Neural progenitor cell (in vitro differentiated cells): ENCODE measurements around the gene COMMD1. TPM values are rescaled to one million over a fixed set of nuclear protein-coding genes. Genes with fewer than 3 reads are reported as not detected.

Experiments used
- DNase-seq: peaks from one replicate; pipeline ENCODE4 v3.0.0-alpha.2; 2016; ENCODE audit warnings: low spot score
- H2AFZ ChIP-seq: fragments of 200-600 bp; sonication (generic); replicated peaks from 2 replicates; pipeline ENCODE4 v1.6.1; 2016; ENCODE audit warnings: antibody characterized with exemption
- H3F3A ChIP-seq: fragments of 200-600 bp; sonication (generic); 2 replicates; pipeline ENCODE4 v1.6.1; 2016; ENCODE audit warnings: antibody characterized with exemption, low read depth
- H3K27ac ChIP-seq: fragments of 200-600 bp; sonication (generic); 2 replicates; pipeline ENCODE4 v1.5.1; 2016; ENCODE audit warnings: mild to moderate bottlenecking
- H3K27me3 ChIP-seq: fragments of 200-600 bp; sonication (generic); 2 replicates; pipeline ENCODE4 v1.6.1; 2016; ENCODE audit warnings: mild to moderate bottlenecking, moderate library complexity
- H3K36me3 ChIP-seq: fragments of 200-600 bp; sonication (generic); 2 replicates; pipeline ENCODE4 v1.5.1; 2016
- H3K4me1 ChIP-seq: fragments of 200-600 bp; sonication (generic); 2 replicates; pipeline ENCODE4 v1.6.1; 2016; ENCODE audit warnings: mixed run types
- H3K4me2 ChIP-seq: fragments of 200-600 bp; sonication (generic); 2 replicates; pipeline ENCODE4 v1.6.1; 2016
- H3K4me3 ChIP-seq: fragments of 200-600 bp; sonication (generic); 2 replicates; pipeline ENCODE4 v1.5.1; 2016
- H3K79me2 ChIP-seq: fragments of 200-600 bp; sonication (generic); 2 replicates; pipeline ENCODE4 v1.6.1; 2016; ENCODE audit warnings: low read depth
- H3K9ac ChIP-seq: fragments of 200-600 bp; sonication (generic); 2 replicates; pipeline ENCODE4 v1.6.1; 2016
- H3K9me3 ChIP-seq: fragments of 200-600 bp; sonication (generic); 2 replicates; pipeline ENCODE4 v1.5.1; 2016; ENCODE audit warnings: low read depth
- H4K20me1 ChIP-seq: fragments of 200-600 bp; sonication (generic); 2 replicates; pipeline ENCODE4 v1.6.1; 2016; ENCODE audit warnings: low read depth
- H3K27ac Mint-ChIP-seq: 3 replicates; pipeline ENCODE4 v1.8.0; 2021; ENCODE audit warnings: mixed read lengths
- H3K27me3 Mint-ChIP-seq: 2 replicates; pipeline ENCODE4 v1.8.0; 2022; ENCODE audit warnings: low read depth, mild to moderate bottlenecking, inconsistent platforms, moderate library complexity, mixed read lengths; ENCODE audit not compliant: insufficient read depth
- H3K36me3 Mint-ChIP-seq: 3 replicates; pipeline ENCODE4 v1.8.0; 2021; ENCODE audit warnings: mixed read lengths
- H3K4me1 Mint-ChIP-seq: 3 replicates; pipeline ENCODE4 v1.8.0; 2021; ENCODE audit warnings: mixed read lengths
- H3K4me3 Mint-ChIP-seq: 3 replicates; pipeline ENCODE4 v1.8.0; 2021; ENCODE audit warnings: mild to moderate bottlenecking, moderate library complexity, mixed read lengths
- H3K9me3 Mint-ChIP-seq: 3 replicates; pipeline ENCODE4 v1.8.0; 2020; ENCODE audit warnings: mixed read lengths
- EZH2 ChIP-seq: fragments of 200-600 bp; sonication (generic); IDR thresholded peaks from 2 replicates; pipeline ENCODE4 v1.6.1; 2017; ENCODE audit warnings: antibody characterized with exemption, mild to moderate bottlenecking, moderate library complexity
- EZH2phosphoT487 ChIP-seq: fragments of 200-600 bp; sonication (generic); IDR thresholded peaks from 2 replicates; pipeline ENCODE4 v1.6.1; 2017; ENCODE audit warnings: antibody characterized with exemption
- total RNA-seq: library from RNA; depleted of rRNA; stranded (reverse); fragments of >200 nt; gene quantifications from 2 replicates; pipeline ENCODE4 v1.2.3, GENCODE V29; 2015; ENCODE audit warnings: low replicate concordance
- TF ChIP-seq, protein P1 (sequence below): fragments of 200-600 bp; sonication (generic); IDR thresholded peaks from 2 replicates; pipeline ENCODE4 v1.5.1; 2017; ENCODE audit warnings: antibody characterized with exemption, mild to moderate bottlenecking

Gene COMMD1
- total RNA-seq, 1 donor from 2014 or later = 26.7 TPM

DNA sequence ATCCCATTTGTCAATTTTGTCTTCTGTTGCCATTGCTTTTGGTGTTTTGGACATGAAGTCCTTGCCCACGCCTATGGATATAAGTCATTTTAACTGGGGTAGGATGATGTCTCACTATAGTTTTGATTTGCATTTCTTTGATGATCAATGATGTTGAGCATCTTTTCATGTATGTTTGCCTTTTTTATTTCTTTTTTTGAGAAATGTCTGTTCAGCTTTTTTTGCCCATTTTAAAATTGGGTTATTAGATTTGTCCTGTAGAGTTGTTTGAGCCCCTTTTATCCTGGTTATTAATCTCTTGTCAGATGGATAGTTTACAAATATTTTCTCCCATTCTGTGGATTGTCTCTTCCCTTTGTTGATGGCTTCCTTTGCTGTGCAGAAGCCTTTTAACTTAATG is 75.3 kb downstream of the COMMD1 start:
- Histone ChIP-seq H3K27me3 (no peaks in the 10 kb centered on the region), H3K9me3 (no peaks in the 10 kb centered on the region), H3K4me2 (no peak overlapping the region), H4K20me1 (no peaks in the 10 kb centered on the region), H3K4me3 (no peak overlapping the region), H3K79me2 (peaks cover 8% of the 10 kb centered on the region), H3K9ac (no peak overlapping the region), H3K36me3 (no peaks in the 10 kb centered on the region), H3K27ac (no peak overlapping the region), H3F3A (no peaks in the 10 kb centered on the region), H3K4me1 (no peaks in the 10 kb centered on the region), H2AFZ (no peak overlapping the region)
- Mint-ChIP-seq H3K9me3 (peaks cover 28% of the 10 kb centered on the region), H3K4me3 (no peak overlapping the region), H3K27ac (no peak overlapping the region), H3K36me3 (peaks cover 3% of the 10 kb centered on the region), H3K27me3 (no peaks in the 10 kb centered on the region), H3K4me1 (no peaks in the 10 kb centered on the region)
- no peak for DNase-seq
- no peak for TF ChIP-seq EZH2phosphoT487
- no peak for TF ChIP-seq EZH2
- TF ChIP-seq, protein P1, sequence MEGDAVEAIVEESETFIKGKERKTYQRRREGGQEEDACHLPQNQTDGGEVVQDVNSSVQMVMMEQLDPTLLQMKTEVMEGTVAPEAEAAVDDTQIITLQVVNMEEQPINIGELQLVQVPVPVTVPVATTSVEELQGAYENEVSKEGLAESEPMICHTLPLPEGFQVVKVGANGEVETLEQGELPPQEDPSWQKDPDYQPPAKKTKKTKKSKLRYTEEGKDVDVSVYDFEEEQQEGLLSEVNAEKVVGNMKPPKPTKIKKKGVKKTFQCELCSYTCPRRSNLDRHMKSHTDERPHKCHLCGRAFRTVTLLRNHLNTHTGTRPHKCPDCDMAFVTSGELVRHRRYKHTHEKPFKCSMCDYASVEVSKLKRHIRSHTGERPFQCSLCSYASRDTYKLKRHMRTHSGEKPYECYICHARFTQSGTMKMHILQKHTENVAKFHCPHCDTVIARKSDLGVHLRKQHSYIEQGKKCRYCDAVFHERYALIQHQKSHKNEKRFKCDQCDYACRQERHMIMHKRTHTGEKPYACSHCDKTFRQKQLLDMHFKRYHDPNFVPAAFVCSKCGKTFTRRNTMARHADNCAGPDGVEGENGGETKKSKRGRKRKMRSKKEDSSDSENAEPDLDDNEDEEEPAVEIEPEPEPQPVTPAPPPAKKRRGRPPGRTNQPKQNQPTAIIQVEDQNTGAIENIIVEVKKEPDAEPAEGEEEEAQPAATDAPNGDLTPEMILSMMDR = no peak

DNA sequence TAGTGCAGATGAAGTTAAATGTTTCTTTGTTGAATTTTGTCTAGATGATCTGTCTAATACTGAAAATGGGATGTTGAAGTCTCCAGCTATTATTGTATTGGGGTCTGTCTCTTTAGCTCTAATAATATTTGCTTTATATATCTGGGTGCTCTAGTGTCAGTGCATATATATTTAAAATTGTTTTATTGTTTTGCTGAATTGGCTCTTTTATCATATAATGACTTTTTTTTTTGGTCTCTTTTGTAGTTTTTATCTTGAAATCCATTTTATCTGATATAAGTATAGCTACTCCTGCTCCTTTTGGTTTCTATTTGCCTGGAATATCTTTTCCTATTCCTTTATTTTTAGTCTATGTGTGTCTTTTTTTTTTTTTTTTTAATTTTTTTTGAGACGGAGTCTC is 79.2 kb downstream of the COMMD1 start:
- H3K4me1 ChIP-seq = no peaks in the 10 kb centered on the region
- Mint-ChIP-seq H3K36me3 (peaks cover 5% of the 10 kb centered on the region), H3K4me3 (no peak overlapping the region), H3K9me3 (peaks cover 28% of the 10 kb centered on the region), H3K27ac (no peak overlapping the region), H3K27me3 (no peaks in the 10 kb centered on the region), H3K4me1 (no peaks in the 10 kb centered on the region)
- TF ChIP-seq EZH2 (no peak), EZH2phosphoT487 (no peak)
- TF ChIP-seq, protein P1 = no peak
- H3K79me2 ChIP-seq = peaks cover 8% of the 10 kb centered on the region
- no peaks in the 10 kb centered on the region for H3K27me3 ChIP-seq
- no peak overlapping the region for H3K4me3 ChIP-seq
- no peaks in the 10 kb centered on the region for H3K9me3 ChIP-seq
- H2AFZ ChIP-seq = no peak overlapping the region
- no peak for DNase-seq
- H3K27ac ChIP-seq = no peak overlapping the region
- H4K20me1 ChIP-seq = no peaks in the 10 kb centered on the region
- H3K9ac ChIP-seq = no peak overlapping the region
- H3K4me2 ChIP-seq = no peak overlapping the region
- no peaks in the 10 kb centered on the region for H3F3A ChIP-seq
- H3K36me3 ChIP-seq = no peaks in the 10 kb centered on the region

DNA sequence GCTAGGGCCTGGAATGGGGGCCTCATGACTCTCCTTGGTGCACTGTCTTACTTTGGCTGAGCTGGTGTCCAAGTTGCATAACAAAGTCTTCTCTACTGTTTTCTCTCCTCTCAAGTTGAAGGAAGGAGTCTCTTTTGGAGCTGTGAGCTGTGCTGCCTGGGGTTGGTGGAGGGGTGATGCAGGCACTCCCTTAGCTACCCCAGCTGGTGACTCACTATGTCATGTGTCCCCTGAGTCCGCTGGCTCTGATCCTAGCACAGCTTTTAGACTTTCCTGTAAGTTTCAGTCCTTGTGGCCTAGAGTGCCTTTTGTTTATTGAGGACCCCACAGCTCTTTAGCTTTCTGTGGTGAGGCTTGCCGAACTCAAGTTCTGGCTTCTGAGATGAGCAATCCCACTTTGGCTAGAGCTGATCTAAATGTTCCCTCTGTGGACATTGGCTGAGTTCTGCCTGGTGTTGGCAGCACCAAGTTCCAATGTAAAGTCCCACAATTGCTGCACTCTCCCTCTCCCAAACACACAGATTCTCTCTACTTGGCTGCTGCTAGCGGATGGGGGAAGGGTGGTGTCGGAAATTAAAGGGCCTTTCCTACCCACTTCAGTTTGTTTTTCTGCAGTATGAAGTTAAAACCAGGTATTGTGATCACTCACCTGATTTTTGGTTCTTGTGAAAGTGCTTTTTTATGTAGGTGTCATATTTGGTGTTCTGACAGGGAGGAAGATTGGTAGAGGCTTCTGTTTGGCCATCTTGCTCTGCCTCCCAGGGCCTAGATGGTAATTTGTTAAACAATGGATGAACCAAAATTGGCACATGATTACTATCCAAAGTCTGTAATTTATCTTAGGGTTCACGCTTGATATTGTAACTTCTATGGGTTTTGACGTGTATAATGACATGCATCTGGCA is 83.2 kb downstream of the COMMD1 start:
- H3K36me3 Mint-ChIP-seq = peaks cover 1% of the 10 kb centered on the region
- no peak overlapping the region for H3K27ac Mint-ChIP-seq
- Histone ChIP-seq H3F3A (no peaks in the 10 kb centered on the region), H3K9ac (no peak overlapping the region), H2AFZ (no peak overlapping the region), H4K20me1 (no peaks in the 10 kb centered on the region), H3K4me1 (peaks cover 3% of the 10 kb centered on the region), H3K79me2 (peaks cover 2% of the 10 kb centered on the region), H3K27ac (no peak overlapping the region), H3K4me2 (no peak overlapping the region), H3K36me3 (no peaks in the 10 kb centered on the region), H3K27me3 (no peaks in the 10 kb centered on the region), H3K9me3 (no peaks in the 10 kb centered on the region), H3K4me3 (no peak overlapping the region)
- no peaks in the 10 kb centered on the region for H3K27me3 Mint-ChIP-seq
- no peaks in the 10 kb centered on the region for H3K4me1 Mint-ChIP-seq
- no peak for DNase-seq
- H3K9me3 Mint-ChIP-seq = peaks cover under 1% of the 10 kb centered on the region
- no peak overlapping the region for H3K4me3 Mint-ChIP-seq
- TF ChIP-seq, protein P1 = no peak
- no peak for TF ChIP-seq EZH2phosphoT487
- TF ChIP-seq EZH2 = no peak
